ENCODE measurements around the gene NKX2-4. TPM values are rescaled to one million over a fixed set of nuclear protein-coding genes. Genes with fewer than 3 reads are reported as not detected.

Gene NKX2-4
- not detected in 2 replicates for polyA plus RNA-seq (2013)

DNA sequence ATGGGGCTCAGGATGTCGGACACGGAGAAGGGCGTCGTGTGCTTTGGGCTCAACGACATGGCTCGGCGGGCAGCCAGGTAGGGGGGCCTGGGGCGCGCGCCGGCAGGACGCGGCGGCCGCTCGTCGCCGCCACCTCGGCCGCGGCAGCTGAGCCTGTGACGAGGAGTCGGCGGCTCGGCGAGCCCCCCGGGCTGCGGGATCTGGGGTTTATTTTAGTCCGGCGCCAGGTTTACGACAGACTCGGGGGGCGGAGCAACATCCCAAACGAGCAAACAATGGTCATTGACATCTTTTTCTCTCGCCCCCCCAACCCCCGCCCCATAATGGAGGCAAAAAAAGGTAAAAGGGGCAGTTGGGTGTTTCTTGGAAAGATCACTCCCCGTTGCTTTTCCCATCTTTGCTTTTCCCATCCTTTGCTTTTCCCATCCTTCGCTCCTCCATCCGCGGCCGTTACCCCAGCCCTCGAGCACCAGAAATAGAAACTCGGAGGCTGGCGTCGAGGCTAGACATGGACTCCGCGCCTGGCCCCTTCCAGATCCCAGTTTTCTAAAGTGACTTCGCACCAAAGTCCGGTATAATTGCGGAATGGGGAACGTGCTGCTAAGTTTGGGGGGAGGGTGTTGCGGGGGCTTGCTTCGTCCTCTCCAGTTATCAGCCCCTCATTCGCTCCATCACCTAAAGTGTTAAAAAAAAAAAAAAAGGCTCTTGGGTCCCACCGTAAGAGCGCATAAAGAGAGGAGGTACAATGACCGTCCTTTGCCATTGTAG lies at the start of gene NKX2-4:
Gene NKX2-4 (minus strand): TSS at position 186 of the 768 bp plus-strand sequence. CDS start 127 bp downstream, at position 59.
- Histone ChIP-seq H3K4me2 (ENCODE audit: low read length) (peak within 1 kb of the TSS; percentile 61), H2BK5ac (ENCODE audit: low read depth, low read length, poor library complexity) (no peak within 1 kb of the TSS)
- no CpG with 5 or more reads among the region's 57 CpGs for WGBS (ENCODE audit: extremely low coverage, insufficient coverage, insufficient read length)

DNA sequence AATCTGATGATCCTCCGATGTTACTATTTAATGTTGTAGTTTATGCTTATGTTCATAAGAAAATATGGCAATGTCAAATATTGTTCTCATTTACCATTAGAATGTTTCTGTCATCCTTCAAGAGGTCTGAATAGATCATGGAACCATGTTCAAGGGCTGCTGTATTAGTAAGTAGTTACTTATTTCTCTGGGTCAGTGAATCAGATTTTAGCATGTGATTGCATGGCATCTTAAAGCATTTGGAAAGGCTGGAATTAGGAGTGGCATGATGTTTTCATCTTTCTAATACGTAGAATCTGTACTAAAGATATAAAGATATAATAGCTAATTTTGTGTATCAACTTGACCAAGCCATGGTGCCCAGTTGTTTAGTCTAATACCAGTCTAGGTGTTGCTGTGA lies 40.5 kb upstream of the NKX2-4 start:
- H4K91ac ChIP-seq (ENCODE audit: low read depth, low read length) = no peak overlapping the region
- no peaks in the 10 kb centered on the region for H3K79me1 ChIP-seq (ENCODE audit: low read length)
- no peaks in the 10 kb centered on the region for H3K9me3 ChIP-seq (ENCODE audit: insufficient read depth, low read depth, low read length)
- no peak overlapping the region for H4K8ac ChIP-seq (ENCODE audit: low read depth, low read length)
- WGBS (ENCODE audit: extremely low coverage, insufficient coverage, insufficient read length) = no CpG with 5 or more reads among the region's 2 CpGs
- H2BK5ac ChIP-seq (ENCODE audit: low read depth, low read length, poor library complexity) = no peak overlapping the region
- no peak overlapping the region for H4K12ac ChIP-seq (ENCODE audit: low read depth, low read length)
- H3K9ac ChIP-seq (ENCODE audit: low read length) = no peak overlapping the region
- H3K27me3 ChIP-seq (ENCODE audit: insufficient read depth, low read length) = no peaks in the 10 kb centered on the region
- no peak overlapping the region for H3K4ac ChIP-seq (ENCODE audit: low read depth, low read length)
- H2AFZ ChIP-seq (ENCODE audit: insufficient read depth, low read length, poor library complexity) = no peak overlapping the region
- H3K27ac ChIP-seq (ENCODE audit: low read depth, low read length) = no peak overlapping the region
- no peak overlapping the region for H2AK5ac ChIP-seq (ENCODE audit: low read length)
- no peak overlapping the region for H3K14ac ChIP-seq (ENCODE audit: low read length)
- H3K23ac ChIP-seq (ENCODE audit: low read length) = no peak overlapping the region
- no peaks in the 10 kb centered on the region for H3K4me1 ChIP-seq (ENCODE audit: control insufficient read depth in 1 of 2, insufficient read depth in 2 of 2, low read length in 2 of 2)
- H3K18ac ChIP-seq (ENCODE audit: low read length) = no peak overlapping the region
- no peaks in the 10 kb centered on the region for H3K79me2 ChIP-seq (ENCODE audit: control insufficient read depth, insufficient read depth, low read length, poor library complexity)
- no peak overlapping the region for H2BK120ac ChIP-seq (ENCODE audit: insufficient read depth, low read length, poor library complexity)
- no peaks in the 10 kb centered on the region for H3K36me3 ChIP-seq (ENCODE audit: control insufficient read depth in 1 of 2, insufficient read depth in 2 of 2, low read length in 2 of 2)
- DNase-seq = no peak
- no peak overlapping the region for H3K4me3 ChIP-seq (ENCODE audit: low read depth, low read length)
- H2BK12ac ChIP-seq (ENCODE audit: low read length) = no peak overlapping the region
- H3K4me2 ChIP-seq (ENCODE audit: low read length) = no peak overlapping the region

More for the DNA sequence above, at the start of gene NKX2-4:
- Histone ChIP-seq H3K14ac (ENCODE audit: low read length) (no peak within 1 kb of the TSS), H3K4me3 (ENCODE audit: low read depth, low read length) (peak within 1 kb of the TSS; percentile 36), H3K27me3 (ENCODE audit: insufficient read depth, low read length) (peaks cover 36% of the 10 kb centered on the region), H3K4me1 (ENCODE audit: control insufficient read depth in 1 of 2, insufficient read depth in 2 of 2, low read length in 2 of 2) (peaks cover 8 to 16% of the 10 kb centered on the region in 2 experiments), H3K4ac (ENCODE audit: low read depth, low read length) (no peak within 1 kb of the TSS), H3K9ac (ENCODE audit: low read length) (no peak within 1 kb of the TSS), H4K91ac (ENCODE audit: low read depth, low read length) (no peak within 1 kb of the TSS), H3K27ac (ENCODE audit: low read depth, low read length) (no peak within 1 kb of the TSS), H3K23ac (ENCODE audit: low read length) (no peak within 1 kb of the TSS), H3K18ac (ENCODE audit: low read length) (no peak within 1 kb of the TSS), H3K79me2 (ENCODE audit: control insufficient read depth, insufficient read depth, low read length, poor library complexity) (no peaks in the 10 kb centered on the region), H2AFZ (ENCODE audit: insufficient read depth, low read length, poor library complexity) (peak within 1 kb of the TSS; percentile 17), H3K36me3 (ENCODE audit: control insufficient read depth in 1 of 2, insufficient read depth in 2 of 2, low read length in 2 of 2) (no peaks in the 10 kb centered on the region), H2BK120ac (ENCODE audit: insufficient read depth, low read length, poor library complexity) (no peak within 1 kb of the TSS), H2BK12ac (ENCODE audit: low read length) (no peak within 1 kb of the TSS), H3K9me3 (ENCODE audit: insufficient read depth, low read depth, low read length) (peaks cover 8% of the 10 kb centered on the region), H4K8ac (ENCODE audit: low read depth, low read length) (no peak within 1 kb of the TSS), H4K12ac (ENCODE audit: low read depth, low read length) (no peak within 1 kb of the TSS), H2AK5ac (ENCODE audit: low read length) (no peak within 1 kb of the TSS), H3K79me1 (ENCODE audit: low read length) (no peaks in the 10 kb centered on the region)
- DNase-seq = no peak

DNA sequence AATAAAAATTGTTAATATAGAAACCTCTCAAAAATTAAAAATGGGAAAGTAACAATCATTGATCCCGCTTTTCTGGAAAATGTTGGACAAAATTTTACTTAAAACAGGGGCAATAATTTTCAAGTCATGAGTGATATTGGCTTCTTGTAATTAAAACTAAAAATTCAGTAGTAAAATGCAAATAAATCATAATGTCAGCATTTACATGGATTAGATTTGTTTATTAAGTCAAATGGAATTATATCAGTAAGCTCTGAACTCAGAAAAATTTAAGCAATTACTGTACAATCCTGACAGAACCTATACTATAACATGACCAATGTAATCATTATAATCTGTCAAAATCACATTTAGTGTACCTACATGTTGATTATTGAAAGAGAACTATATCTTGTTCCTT lies 39.9 kb upstream of the NKX2-4 start:
- no peak overlapping the region for H2BK12ac ChIP-seq (ENCODE audit: low read length)
- H3K79me2 ChIP-seq (ENCODE audit: control insufficient read depth, insufficient read depth, low read length, poor library complexity) = no peaks in the 10 kb centered on the region
- no peak overlapping the region for H3K27ac ChIP-seq (ENCODE audit: low read depth, low read length)
- no peaks in the 10 kb centered on the region for H3K4me1 ChIP-seq (ENCODE audit: control insufficient read depth in 1 of 2, insufficient read depth in 2 of 2, low read length in 2 of 2)
- no peak overlapping the region for H2AK5ac ChIP-seq (ENCODE audit: low read length)
- H3K36me3 ChIP-seq (ENCODE audit: control insufficient read depth in 1 of 2, insufficient read depth in 2 of 2, low read length in 2 of 2) = no peaks in the 10 kb centered on the region
- no peak overlapping the region for H2BK5ac ChIP-seq (ENCODE audit: low read depth, low read length, poor library complexity)
- no peaks in the 10 kb centered on the region for H3K79me1 ChIP-seq (ENCODE audit: low read length)
- no peak overlapping the region for H3K4me2 ChIP-seq (ENCODE audit: low read length)
- H3K4me3 ChIP-seq (ENCODE audit: low read depth, low read length) = no peak overlapping the region
- H3K4ac ChIP-seq (ENCODE audit: low read depth, low read length) = no peak overlapping the region
- H3K9me3 ChIP-seq (ENCODE audit: insufficient read depth, low read depth, low read length) = no peaks in the 10 kb centered on the region
- WGBS (ENCODE audit: extremely low coverage, insufficient coverage, insufficient read length) = no CpG with 5 or more reads among the region's 1 CpG
- H3K23ac ChIP-seq (ENCODE audit: low read length) = no peak overlapping the region
- no peak overlapping the region for H3K14ac ChIP-seq (ENCODE audit: low read length)
- H4K12ac ChIP-seq (ENCODE audit: low read depth, low read length) = no peak overlapping the region
- no peaks in the 10 kb centered on the region for H3K27me3 ChIP-seq (ENCODE audit: insufficient read depth, low read length)
- H4K8ac ChIP-seq (ENCODE audit: low read depth, low read length) = no peak overlapping the region
- H3K9ac ChIP-seq (ENCODE audit: low read length) = no peak overlapping the region
- H4K91ac ChIP-seq (ENCODE audit: low read depth, low read length) = no peak overlapping the region
- no peak overlapping the region for H2BK120ac ChIP-seq (ENCODE audit: insufficient read depth, low read length, poor library complexity)
- H2AFZ ChIP-seq (ENCODE audit: insufficient read depth, low read length, poor library complexity) = no peak overlapping the region
- DNase-seq = no peak
- H3K18ac ChIP-seq (ENCODE audit: low read length) = no peak overlapping the region

DNA sequence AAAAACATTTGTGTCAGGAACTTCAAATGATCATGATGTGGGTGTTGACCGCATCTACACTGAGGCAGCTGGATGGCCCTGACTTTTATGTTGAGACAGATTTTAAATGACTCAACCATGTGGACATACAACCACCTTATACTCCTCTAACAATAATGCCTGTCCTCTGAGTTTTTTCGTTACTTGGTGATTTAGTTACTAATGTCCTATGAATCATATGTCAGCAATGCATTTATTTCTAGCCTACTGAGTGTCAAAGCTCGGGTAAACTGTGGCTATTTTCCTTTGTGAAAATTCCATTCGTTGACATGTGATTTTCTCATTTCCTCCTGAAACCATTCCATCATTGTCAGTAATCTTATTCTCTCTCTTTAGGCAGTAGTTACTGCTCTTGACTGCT lies 38.9 kb upstream of the NKX2-4 start:
- DNase-seq = peak; percentile 3 to 41
- WGBS (ENCODE audit: extremely low coverage, insufficient coverage, insufficient read length) = no CpG with 5 or more reads among the region's 4 CpGs

More for the DNA sequence above, 38.9 kb upstream of the NKX2-4 start:
- no peak overlapping the region for H2AFZ ChIP-seq (ENCODE audit: insufficient read depth, low read length, poor library complexity)
- H3K4ac ChIP-seq (ENCODE audit: low read depth, low read length) = no peak overlapping the region
- H3K79me1 ChIP-seq (ENCODE audit: low read length) = no peaks in the 10 kb centered on the region
- H2BK120ac ChIP-seq (ENCODE audit: insufficient read depth, low read length, poor library complexity) = no peak overlapping the region
- H3K27ac ChIP-seq (ENCODE audit: low read depth, low read length) = no peak overlapping the region
- no peak overlapping the region for H3K23ac ChIP-seq (ENCODE audit: low read length)
- H3K79me2 ChIP-seq (ENCODE audit: control insufficient read depth, insufficient read depth, low read length, poor library complexity) = no peaks in the 10 kb centered on the region
- H3K18ac ChIP-seq (ENCODE audit: low read length) = no peak overlapping the region
- no peak overlapping the region for H4K8ac ChIP-seq (ENCODE audit: low read depth, low read length)
- no peak overlapping the region for H4K91ac ChIP-seq (ENCODE audit: low read depth, low read length)
- H3K27me3 ChIP-seq (ENCODE audit: insufficient read depth, low read length) = no peaks in the 10 kb centered on the region
- no peak overlapping the region for H3K4me3 ChIP-seq (ENCODE audit: low read depth, low read length)
- no peak overlapping the region for H3K14ac ChIP-seq (ENCODE audit: low read length)
- no peak overlapping the region for H4K12ac ChIP-seq (ENCODE audit: low read depth, low read length)
- no peak overlapping the region for H3K4me2 ChIP-seq (ENCODE audit: low read length)
- H3K4me1 ChIP-seq (ENCODE audit: control insufficient read depth in 1 of 2, insufficient read depth in 2 of 2, low read length in 2 of 2) = no peaks in the 10 kb centered on the region
- H3K9me3 ChIP-seq (ENCODE audit: insufficient read depth, low read depth, low read length) = no peaks in the 10 kb centered on the region
- H2BK5ac ChIP-seq (ENCODE audit: low read depth, low read length, poor library complexity) = no peak overlapping the region
- H3K9ac ChIP-seq (ENCODE audit: low read length) = no peak overlapping the region
- H2AK5ac ChIP-seq (ENCODE audit: low read length) = no peak overlapping the region
- H2BK12ac ChIP-seq (ENCODE audit: low read length) = no peak overlapping the region
- no peaks in the 10 kb centered on the region for H3K36me3 ChIP-seq (ENCODE audit: control insufficient read depth in 1 of 2, insufficient read depth in 2 of 2, low read length in 2 of 2)
